Measurements from ENCODE around the gene SPEN. TPM values are rescaled to one million over a fixed set of nuclear protein-coding genes. Genes with fewer than 3 reads are reported as not detected.

Gene SPEN
- total RNA-seq, 2 experiments from 2014 or later = 59.8 to 60.3 TPM

DNA sequence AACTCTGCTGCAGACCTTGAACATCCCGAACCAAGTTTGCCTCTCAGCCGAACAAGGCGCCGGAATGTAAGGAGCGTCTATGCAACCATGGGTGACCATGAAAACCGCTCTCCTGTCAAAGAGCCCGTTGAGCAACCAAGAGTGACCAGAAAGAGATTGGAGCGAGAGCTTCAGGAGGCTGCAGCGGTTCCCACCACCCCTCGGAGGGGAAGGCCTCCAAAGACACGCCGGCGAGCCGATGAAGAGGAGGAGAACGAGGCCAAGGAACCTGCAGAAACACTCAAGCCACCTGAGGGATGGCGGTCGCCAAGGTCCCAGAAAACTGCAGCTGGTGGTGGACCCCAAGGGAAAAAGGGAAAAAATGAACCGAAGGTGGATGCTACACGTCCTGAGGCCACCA is 84.4 kb downstream of the SPEN start:
- H3K9me3 Mint-ChIP-seq = no peaks in the 10 kb centered on the region
- no peak overlapping the region for H3K4me3 Mint-ChIP-seq
- DNase-seq (no peak), ATAC-seq (no peak)
- H3K27ac Mint-ChIP-seq = no peak overlapping the region
- TF ChIP-seq, protein P1, sequence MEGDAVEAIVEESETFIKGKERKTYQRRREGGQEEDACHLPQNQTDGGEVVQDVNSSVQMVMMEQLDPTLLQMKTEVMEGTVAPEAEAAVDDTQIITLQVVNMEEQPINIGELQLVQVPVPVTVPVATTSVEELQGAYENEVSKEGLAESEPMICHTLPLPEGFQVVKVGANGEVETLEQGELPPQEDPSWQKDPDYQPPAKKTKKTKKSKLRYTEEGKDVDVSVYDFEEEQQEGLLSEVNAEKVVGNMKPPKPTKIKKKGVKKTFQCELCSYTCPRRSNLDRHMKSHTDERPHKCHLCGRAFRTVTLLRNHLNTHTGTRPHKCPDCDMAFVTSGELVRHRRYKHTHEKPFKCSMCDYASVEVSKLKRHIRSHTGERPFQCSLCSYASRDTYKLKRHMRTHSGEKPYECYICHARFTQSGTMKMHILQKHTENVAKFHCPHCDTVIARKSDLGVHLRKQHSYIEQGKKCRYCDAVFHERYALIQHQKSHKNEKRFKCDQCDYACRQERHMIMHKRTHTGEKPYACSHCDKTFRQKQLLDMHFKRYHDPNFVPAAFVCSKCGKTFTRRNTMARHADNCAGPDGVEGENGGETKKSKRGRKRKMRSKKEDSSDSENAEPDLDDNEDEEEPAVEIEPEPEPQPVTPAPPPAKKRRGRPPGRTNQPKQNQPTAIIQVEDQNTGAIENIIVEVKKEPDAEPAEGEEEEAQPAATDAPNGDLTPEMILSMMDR (IDR thresholded peaks at IDR 0.05) = no peak
- CTCF ChIA-PET = interaction anchor here (1.1 to 1.2 kb wide), 2 partner anchors 100 to 117 kb away, joined by 3 to 5 read pairs; no protein-coding TSS in a partner anchor
- POLR2A ChIA-PET = interaction anchor here (0.8 to 1.0 kb wide), 2 partner anchors 18 to 44 kb away, joined by 3 to 4 read pairs; partner anchors contain the start of gene ZBTB17
- peaks cover 74% of the 10 kb centered on the region for H3K36me3 Mint-ChIP-seq (ENCODE audit: low read depth)
- H3K27me3 Mint-ChIP-seq = no peaks in the 10 kb centered on the region
- H3K4me1 Mint-ChIP-seq (ENCODE audit: low read depth) = peaks cover 2% of the 10 kb centered on the region
- intact Hi-C loops (cut with micrococcal nuclease) = no loop called here

DNA sequence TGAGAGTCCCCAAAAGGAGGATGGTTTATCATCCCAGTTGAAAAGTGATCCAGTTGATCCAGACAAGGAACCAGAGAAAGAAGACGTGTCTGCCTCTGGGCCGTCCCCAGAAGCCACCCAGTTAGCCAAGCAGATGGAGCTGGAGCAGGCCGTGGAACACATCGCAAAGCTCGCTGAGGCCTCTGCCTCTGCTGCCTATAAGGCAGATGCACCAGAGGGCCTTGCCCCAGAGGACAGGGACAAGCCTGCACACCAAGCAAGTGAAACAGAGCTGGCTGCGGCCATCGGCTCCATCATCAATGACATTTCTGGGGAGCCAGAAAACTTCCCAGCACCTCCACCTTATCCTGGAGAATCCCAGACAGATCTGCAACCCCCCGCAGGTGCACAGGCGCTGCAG is 85.1 kb downstream of the SPEN start:
- H3K4me1 Mint-ChIP-seq (ENCODE audit: low read depth) = peaks cover 6% of the 10 kb centered on the region
- peak overlapping the region; percentile 37 for H3K27ac Mint-ChIP-seq
- CTCF ChIA-PET = no interaction called here
- TF ChIP-seq, protein P1 (IDR thresholded peaks at IDR 0.05) = no peak
- POLR2A ChIA-PET = no interaction called here
- no peaks in the 10 kb centered on the region for H3K9me3 Mint-ChIP-seq
- DNase-seq (no peak), ATAC-seq (no peak)
- H3K4me3 Mint-ChIP-seq = no peak overlapping the region
- H3K36me3 Mint-ChIP-seq (ENCODE audit: low read depth) = peaks cover 79% of the 10 kb centered on the region
- intact Hi-C loops (cut with micrococcal nuclease) = no loop called here
- no peaks in the 10 kb centered on the region for H3K27me3 Mint-ChIP-seq

DNA sequence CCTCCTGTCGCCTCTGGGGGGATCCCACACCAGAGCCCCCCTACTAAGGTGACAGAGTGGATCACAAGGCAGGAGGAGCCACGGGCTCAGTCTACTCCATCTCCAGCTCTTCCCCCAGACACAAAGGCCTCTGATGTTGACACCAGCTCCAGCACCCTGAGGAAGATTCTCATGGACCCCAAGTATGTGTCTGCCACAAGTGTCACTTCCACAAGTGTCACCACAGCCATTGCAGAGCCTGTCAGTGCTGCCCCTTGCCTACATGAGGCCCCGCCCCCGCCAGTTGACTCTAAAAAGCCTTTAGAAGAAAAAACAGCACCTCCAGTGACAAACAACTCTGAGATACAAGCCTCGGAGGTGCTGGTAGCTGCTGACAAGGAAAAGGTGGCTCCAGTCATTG is 86.2 kb downstream of the SPEN start:
- no peaks in the 10 kb centered on the region for H3K9me3 Mint-ChIP-seq
- H3K27me3 Mint-ChIP-seq = no peaks in the 10 kb centered on the region
- intact Hi-C loops (cut with micrococcal nuclease) = no loop called here
- CTCF ChIA-PET = no interaction called here
- ATAC-seq = no peak
- TF ChIP-seq, protein P1 (IDR thresholded peaks at IDR 0.05) = no peak
- no peak for DNase-seq
- no peak overlapping the region for H3K4me3 Mint-ChIP-seq
- peak overlapping the region; percentile 16 for H3K27ac Mint-ChIP-seq
- H3K4me1 Mint-ChIP-seq (ENCODE audit: low read depth) = peaks cover 10% of the 10 kb centered on the region
- peaks cover 75% of the 10 kb centered on the region for H3K36me3 Mint-ChIP-seq (ENCODE audit: low read depth)
- POLR2A ChIA-PET = no interaction called here

DNA sequence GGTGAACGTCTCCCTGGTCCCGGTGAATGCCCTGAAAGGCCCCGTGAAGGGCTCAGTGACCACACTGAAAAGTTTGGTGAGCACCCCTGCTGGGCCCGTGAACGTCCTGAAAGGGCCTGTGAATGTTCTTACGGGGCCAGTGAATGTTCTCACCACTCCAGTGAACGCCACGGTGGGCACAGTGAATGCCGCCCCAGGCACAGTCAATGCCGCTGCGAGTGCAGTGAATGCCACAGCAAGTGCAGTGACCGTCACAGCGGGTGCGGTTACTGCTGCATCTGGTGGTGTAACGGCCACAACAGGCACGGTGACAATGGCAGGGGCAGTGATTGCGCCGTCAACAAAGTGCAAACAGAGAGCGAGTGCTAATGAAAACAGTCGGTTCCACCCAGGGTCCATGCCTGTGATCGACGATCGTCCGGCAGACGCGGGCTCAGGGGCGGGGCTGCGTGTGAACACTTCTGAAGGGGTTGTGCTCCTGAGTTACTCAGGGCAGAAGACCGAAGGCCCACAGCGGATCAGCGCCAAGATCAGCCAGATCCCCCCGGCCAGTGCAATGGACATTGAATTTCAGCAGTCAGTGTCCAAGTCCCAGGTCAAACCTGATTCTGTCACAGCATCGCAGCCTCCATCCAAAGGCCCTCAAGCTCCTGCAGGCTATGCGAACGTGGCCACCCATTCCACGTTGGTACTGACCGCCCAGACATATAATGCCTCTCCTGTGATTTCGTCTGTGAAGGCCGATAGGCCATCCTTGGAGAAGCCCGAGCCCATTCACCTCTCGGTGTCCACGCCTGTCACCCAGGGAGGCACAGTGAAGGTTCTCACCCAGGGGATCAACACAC is 86.9 kb downstream of the SPEN start:
- intact Hi-C loops (cut with micrococcal nuclease) = no loop called here
- no peak for DNase-seq
- H3K36me3 Mint-ChIP-seq (ENCODE audit: low read depth) = peaks cover 72% of the 10 kb centered on the region
- H3K4me3 Mint-ChIP-seq = no peak overlapping the region
- H3K27me3 Mint-ChIP-seq = no peaks in the 10 kb centered on the region
- H3K4me1 Mint-ChIP-seq (ENCODE audit: low read depth) = peaks cover 12% of the 10 kb centered on the region
- H3K27ac Mint-ChIP-seq = peak overlapping the region; percentile 47
- ATAC-seq = no peak
- H3K9me3 Mint-ChIP-seq = no peaks in the 10 kb centered on the region
- CTCF ChIA-PET = no interaction called here
- TF ChIP-seq, protein P1 (IDR thresholded peaks at IDR 0.05) = no peak
- POLR2A ChIA-PET = interaction anchor here (0.7 kb wide), 1 partner anchor 125 kb away, joined by 3 read pairs; no protein-coding TSS in a partner anchor
